H1 (cell line): ENCODE measurements around the gene TAF3. TPM values are rescaled to one million over a fixed set of nuclear protein-coding genes. Genes with fewer than 3 reads are reported as not detected.

ENCODE experiments used
- CTCF ChIA-PET: fragments of 300-600 bp; sonication (Branson Sonifier 250); formaldehyde crosslinking; loops from one replicate; lab custom pipeline; 2021; ENCODE audit not compliant: partially characterized antibody; lab: Charles Lee
- POLR2A ChIA-PET: fragments of 300-600 bp; sonication (Branson Sonifier 250); formaldehyde crosslinking; loops from one replicate; lab custom pipeline; 2021; ENCODE audit warnings: inconsistent platforms; ENCODE audit not compliant: partially characterized antibody; lab: Charles Lee
- DNase-seq, 2 experiments: peaks; one replicate each; pipeline versions ENCODE4 v3.0.0 to v3.0.0-alpha.2; 2010 to 2022; ENCODE audit warnings: low spot score in 2 of 2, low read depth in 1 of 2, mixed read lengths in 1 of 2
- FAIRE-seq: peaks from 2 replicates; lab custom pipeline; 2011; peaks lifted over from hg19 to GRCh38; lab: Jason Lieb, UNC
- H2AFZ ChIP-seq: 2 replicates; pipeline ENCODE4 v1.8.1; 2012; ENCODE audit warnings: low read length, inconsistent platforms
- H2AK5ac ChIP-seq: 2 replicates; pipeline ENCODE4 v1.6.1; 2013; ENCODE audit warnings: low read depth, low read length
- H2BK120ac ChIP-seq: replicated peaks from 2 replicates; pipeline ENCODE3; 2013; ENCODE audit warnings: low read depth, low read length, inconsistent platforms
- H2BK12ac ChIP-seq: 2 replicates; pipeline ENCODE4 v1.6.1; 2013; ENCODE audit warnings: low read depth, low read length
- H2BK15ac ChIP-seq: 2 replicates; pipeline ENCODE4 v1.6.1; 2013; ENCODE audit warnings: low read length
- H2BK20ac ChIP-seq: 2 replicates; pipeline ENCODE4 v1.6.1; 2013; ENCODE audit warnings: low read length
- H2BK5ac ChIP-seq: 2 replicates; pipeline ENCODE4 v1.6.1; 2013; ENCODE audit warnings: low read depth, low read length
- H3K14ac ChIP-seq: 2 replicates; pipeline ENCODE4 v1.6.1; 2013; ENCODE audit warnings: inconsistent platforms; ENCODE audit not compliant: insufficient read length
- H3K18ac ChIP-seq: 2 replicates; pipeline ENCODE4 v1.6.1; 2013; ENCODE audit warnings: low read length; ENCODE audit errors: extremely low read depth
- H3K23ac ChIP-seq: 2 replicates; pipeline ENCODE4 v1.6.1; 2013; ENCODE audit warnings: inconsistent platforms; ENCODE audit not compliant: insufficient read length
- H3K23me2 ChIP-seq: 2 replicates; pipeline ENCODE4 v1.6.1; 2013; ENCODE audit warnings: low read depth, low read length
- H3K27ac ChIP-seq: 2 replicates; pipeline ENCODE4 v1.6.1; 2011; ENCODE audit warnings: low read depth, low read length, inconsistent platforms
- H3K27me3 ChIP-seq, 4 experiments: replicated peaks in 1 of 4; 1 replicate in 1 of 4; 2 replicates in 3 of 4; pipeline versions ENCODE4 v1.6.1 to v1.8.1; 2011 to 2013; ENCODE audit warnings: low read length in 3 of 4, mild to moderate bottlenecking in 3 of 4, inconsistent platforms in 2 of 4, mixed read lengths in 2 of 4, moderate library complexity in 1 of 4; ENCODE audit not compliant: control insufficient read depth in 3 of 4, insufficient read depth in 3 of 4; ENCODE audit errors: extremely low read depth in 1 of 4
- H3K36me3 ChIP-seq, 4 experiments: 2 replicates each; pipeline versions ENCODE4 v1.6.1 to v1.8.1; 2011 to 2013; ENCODE audit warnings: mild to moderate bottlenecking in 4 of 4, low read length in 3 of 4, moderate library complexity in 2 of 4, control low read depth in 1 of 4, inconsistent platforms in 1 of 4; ENCODE audit not compliant: insufficient read depth in 4 of 4, control insufficient read depth in 2 of 4
- H3K4ac ChIP-seq: replicated peaks from 2 replicates; pipeline ENCODE3; 2013; ENCODE audit warnings: low read length, low read depth, mixed read lengths, inconsistent platforms; ENCODE audit not compliant: insufficient read length
- H3K4me1 ChIP-seq, 4 experiments: replicated peaks in 1 of 4; 1 replicate in 1 of 4; 2 replicates in 3 of 4; pipeline versions ENCODE4 v1.6.1 to v1.8.1; 2011 to 2013; ENCODE audit warnings: low read length in 3 of 4, inconsistent platforms in 2 of 4, mixed read lengths in 1 of 4; ENCODE audit not compliant: insufficient read depth in 4 of 4, control insufficient read depth in 3 of 4
- H3K4me2 ChIP-seq, 2 experiments: 2 replicates each; pipeline versions ENCODE4 v1.6.1 to v1.8.1; 2011 to 2013; ENCODE audit warnings: low read depth in 2 of 2, low read length in 2 of 2, control low read depth in 1 of 2, inconsistent platforms in 1 of 2, mild to moderate bottlenecking in 1 of 2; ENCODE audit not compliant: insufficient read depth in 1 of 2
- H3K4me3 ChIP-seq, 4 experiments: fragments of 200-600, 300-600 bp in 1 of 4; sonication (generic), shearing (Covaris generic), sonication (Bioruptor Twin) in 1 of 4; 2 replicates each; pipeline versions ENCODE4 v1.5.1 to v1.8.1; 2011 to 2016; ENCODE audit warnings: low read length in 4 of 4, low read depth in 3 of 4, control low read depth in 2 of 4, inconsistent platforms in 2 of 4, mild to moderate bottlenecking in 2 of 4, mixed read lengths in 1 of 4, moderate library complexity in 1 of 4; ENCODE audit not compliant: insufficient read depth in 2 of 4; ENCODE audit errors: extremely low read depth in 1 of 4
- H3K56ac ChIP-seq: replicated peaks from 2 replicates; pipeline ENCODE3; 2013; ENCODE audit warnings: low read depth, mild to moderate bottlenecking, mixed read lengths, low read length, inconsistent platforms; ENCODE audit not compliant: insufficient read length
- H3K79me1 ChIP-seq: 2 replicates; pipeline ENCODE4 v1.6.1; 2013; ENCODE audit warnings: low read depth, low read length, control low read depth
- H3K79me2 ChIP-seq, 2 experiments: 2 replicates each; pipeline versions ENCODE4 v1.6.1 to v1.8.1; 2012 to 2013; ENCODE audit warnings: low read length in 2 of 2, mild to moderate bottlenecking in 2 of 2, inconsistent platforms in 1 of 2; ENCODE audit not compliant: insufficient read depth in 2 of 2, control insufficient read depth in 1 of 2
- H3K9ac ChIP-seq, 4 experiments: replicated peaks in 1 of 4; 1 replicate in 1 of 4; 2 replicates in 3 of 4; pipeline versions ENCODE4 v1.6.1 to v1.8.1; 2011 to 2013; ENCODE audit warnings: low read depth in 3 of 4, low read length in 3 of 4, control low read depth in 2 of 4, mild to moderate bottlenecking in 2 of 4, moderate library complexity in 2 of 4, inconsistent platforms in 1 of 4; ENCODE audit errors: extremely low read depth in 1 of 4
- H3K9me3 ChIP-seq, 2 experiments: 2 replicates each; pipeline versions ENCODE4 v1.6.1 to v1.8.1; 2012 to 2013; ENCODE audit warnings: mild to moderate bottlenecking in 2 of 2, moderate library complexity in 2 of 2, control low read depth in 1 of 2, inconsistent platforms in 1 of 2, low read depth in 1 of 2, low read length in 1 of 2, mixed read lengths in 1 of 2; ENCODE audit not compliant: insufficient read depth in 2 of 2
- H4K20me1 ChIP-seq, 2 experiments: replicated peaks in 1 of 2; 2 replicates each; pipeline versions ENCODE3 to v1.8.1; 2011 to 2013; ENCODE audit warnings: inconsistent platforms in 2 of 2, low read length in 2 of 2, mild to moderate bottlenecking in 1 of 2; ENCODE audit not compliant: insufficient read depth in 2 of 2, control insufficient read depth in 1 of 2
- H4K5ac ChIP-seq: 2 replicates; pipeline ENCODE4 v1.6.1; 2013; ENCODE audit warnings: low read length, low read depth, mixed read lengths, inconsistent platforms; ENCODE audit not compliant: insufficient read length
- H4K8ac ChIP-seq: 2 replicates; pipeline ENCODE4 v1.8.0; 2013; ENCODE audit warnings: mild to moderate bottlenecking, moderate library complexity, low read length, inconsistent platforms; ENCODE audit not compliant: insufficient read depth; ENCODE audit errors: extremely low read depth
- H4K91ac ChIP-seq: replicated peaks from 2 replicates; pipeline ENCODE3; 2013; ENCODE audit warnings: low read length, mixed read lengths, inconsistent platforms; ENCODE audit not compliant: insufficient read length
- ASH2L ChIP-seq: fragments of 200-600, 300-600 bp; sonication (generic); IDR thresholded peaks from one replicate; pipeline ENCODE4 v1.7.1; 2017; ENCODE audit warnings: low read length
- CHD2 ChIP-seq: IDR thresholded peaks from 2 replicates; pipeline ENCODE4 v1.6.1; 2012; ENCODE audit warnings: low read length, improper control_type of control experiment
- EZH2 ChIP-seq: fragments of 200-600 bp; sonication (generic); IDR thresholded peaks from 2 replicates; pipeline ENCODE4 v1.7.1; 2012; ENCODE audit warnings: low read depth, mild to moderate bottlenecking, moderate library complexity, low read length, inconsistent platforms; ENCODE audit not compliant: severe bottlenecking
- KDM4A ChIP-seq: IDR thresholded peaks from one replicate; pipeline ENCODE4 v1.7.1; 2012; ENCODE audit warnings: low read depth, mild to moderate bottlenecking, moderate library complexity, low read length, inconsistent platforms; ENCODE audit not compliant: severe bottlenecking
- NANOG ChIP-seq: IDR thresholded peaks from 2 replicates; pipeline ENCODE4 v1.6.1; 2011; ENCODE audit warnings: low read length, low read depth, mild to moderate bottlenecking, inconsistent platforms; ENCODE audit not compliant: insufficient read depth, poor library complexity, severe bottlenecking
- PHF8 ChIP-seq: fragments of 200-600 bp; sonication (generic); conservative IDR thresholded peaks from 2 replicates; pipeline ENCODE4 v1.7.1; 2012; ENCODE audit warnings: low read depth, mild to moderate bottlenecking, inconsistent platforms, low read length, moderate library complexity
- RXRA ChIP-seq: IDR thresholded peaks from 2 replicates; pipeline ENCODE4 v1.6.1; 2011; ENCODE audit warnings: low read depth, mild to moderate bottlenecking, low read length, moderate library complexity; ENCODE audit not compliant: insufficient read depth
- SIN3A ChIP-seq, 2 experiments: IDR thresholded peaks in 1 of 2; conservative IDR thresholded peaks in 1 of 2; 2 replicates each; pipeline ENCODE4 v1.6.1; 2011 to 2012; ENCODE audit warnings: low read length in 2 of 2, improper control_type of control experiment in 1 of 2, low read depth in 1 of 2, mild to moderate bottlenecking in 1 of 2
- SP4 ChIP-seq: IDR thresholded peaks from 2 replicates; pipeline ENCODE4 v1.6.1; 2012; ENCODE audit warnings: low read length, inconsistent platforms
- SUZ12 ChIP-seq: fragments of 200-600 bp; sonication (generic); IDR thresholded peaks from 2 replicates; pipeline ENCODE4 v1.6.1; 2012; ENCODE audit warnings: mild to moderate bottlenecking, inconsistent platforms, low read length, moderate library complexity, mixed read lengths
- TAF1 ChIP-seq: IDR thresholded peaks from 2 replicates; pipeline ENCODE4 v1.6.1; 2011; ENCODE audit warnings: mild to moderate bottlenecking, low read depth, low read length
- TAF7 ChIP-seq: optimal IDR thresholded peaks from 2 replicates; pipeline ENCODE3; 2011; ENCODE audit warnings: low read depth, mild to moderate bottlenecking, inconsistent platforms, low read length, moderate library complexity, borderline replicate concordance
- WGBS, 2 experiments: shearing (Covaris generic) in 1 of 2; methylation state at CpG; one replicate each; pipeline versions ENCODE4 v1.1.6 to v1.1.7; 2013 to 2015; ENCODE audit warnings: low lambda C conversion rate in 2 of 2, mixed read lengths in 2 of 2, inconsistent platforms in 1 of 2, low coverage in 1 of 2, missing lambda C conversion rate in 1 of 2; ENCODE audit not compliant: insufficient replicate concordance in 2 of 2, insufficient coverage in 1 of 2, insufficient read length in 1 of 2; ENCODE audit errors: extremely low coverage in 1 of 2, missing lambda C conversion rate in 1 of 2; 5-methylcytosine and 5-hydroxymethylcytosine counted together
- polyA plus RNA-seq, 7 experiments: library from polyadenylated mRNA; depleted of rRNA in 3 of 7; stranded (reverse) in 5 of 7; unstranded in 2 of 7; fragments of >200 nt in 5 of 7; fragments of 200-250 nt in 2 of 7; gene quantifications; 1 replicate in 5 of 7; 2 replicates in 1 of 7; 4 replicates in 1 of 7; pipeline versions ENCODE4 v1.2.1 to v1.2.3, GENCODE V29; 2011 to 2013; ENCODE audit warnings: missing spikeins in 2 of 7, mixed read lengths in 2 of 7
- total RNA-seq: library from RNA; stranded (reverse); fragmentation: NEBNext Ultra II Directional; extraction: Animal tissue kit (Norgen Biotek cat#: 25700); gene quantifications from 2 replicates; pipeline ENCODE4 v1.2.1, GENCODE V29; 2021
- TF ChIP-seq, protein P1 (sequence below): IDR thresholded peaks from 2 replicates; pipeline ENCODE4 v1.6.1; 2012; ENCODE audit warnings: inconsistent platforms

Gene TAF3
- total and polyA plus RNA-seq, 2 of the 8 experiments (the other 6 are each of a cell fraction or from before 2014, with no cell fraction given): 1.5 to 11.2 TPM

DNA sequence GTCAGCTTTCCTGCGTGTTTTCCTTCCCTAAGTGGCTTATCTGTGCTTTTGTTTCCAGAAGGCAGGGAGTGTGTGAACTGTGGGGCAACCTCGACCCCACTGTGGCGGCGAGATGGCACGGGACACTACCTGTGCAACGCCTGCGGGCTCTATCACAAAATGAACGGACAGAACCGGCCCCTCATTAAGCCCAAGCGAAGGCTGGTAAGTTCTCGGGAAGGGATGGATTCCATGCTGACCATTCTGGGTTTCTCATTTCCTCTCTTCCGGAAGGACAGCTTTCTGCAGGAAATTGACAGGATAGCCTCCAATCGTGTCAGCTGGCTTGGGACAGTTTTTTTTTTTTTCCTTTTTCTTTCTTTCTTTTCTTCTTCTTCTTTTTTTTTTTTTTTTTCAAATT lies 245.6 kb downstream of the TAF3 start:
- Histone ChIP-seq H2BK120ac (peak overlapping the region; percentile 67), H3K18ac (peak overlapping the region; percentile 97), H2BK15ac (peak overlapping the region; percentile 72; the same call in 1 of the 2 replicates), H3K36me3 (no peaks in the 10 kb centered on the region), H2BK5ac (peak overlapping the region; percentile 90; the same call in 1 of the 2 replicates), H3K27me3 (peaks cover 27 to 68% (median 56%) of the 10 kb centered on the region in 4 experiments), H3K9me3 (no peaks in the 10 kb centered on the region), H4K5ac (no peak overlapping the region), H2AFZ (no peak overlapping the region), H4K20me1 (peaks cover 5 to 6% of the 10 kb centered on the region in 2 experiments), H3K4me1 (peaks cover 26 to 34% (median 31%) of the 10 kb centered on the region in 4 experiments), H3K4me3 (peak overlapping the region in 3 of 4 experiments; percentile 11 to 48 (median 29); a peak in 6 of 8 replicates), H3K23me2 (peaks cover 9% of the 10 kb centered on the region; the same call in 1 of the 2 replicates), H3K9ac (no peak overlapping the region), H3K14ac (no peak overlapping the region), H2AK5ac (peak overlapping the region; percentile 65; the same call in 1 of the 2 replicates), H2BK12ac (peak overlapping the region; percentile 99), H3K4me2 (peak overlapping the region; percentile 72 to 84), H3K56ac (no peak overlapping the region), H4K8ac (no peak overlapping the region), H4K91ac (peak overlapping the region; percentile 92), H3K79me2 (no peaks in the 10 kb centered on the region), H3K27ac (no peak overlapping the region), H2BK20ac (peak overlapping the region; percentile 80; the same call in 1 of the 2 replicates), H3K23ac (no peak overlapping the region), H3K4ac (no peak overlapping the region), H3K79me1 (no peaks in the 10 kb centered on the region)
- no peak for DNase-seq
- WGBS, 2 experiments: 6% methylated on average over 13 of the region's 13 CpGs; no CpG with 5 or more reads in 1 of the 2 experiments
- POLR2A ChIA-PET: interaction anchor here (2.6 kb wide), 1 partner anchor 13 kb away, joined by 10 read pairs; no protein-coding TSS in a partner anchor
- CTCF ChIA-PET: interaction anchor here (0.9 to 1.6 kb wide), 2 partner anchors 11 kb away, joined by 3 to 5 read pairs; no protein-coding TSS in a partner anchor
- no peak for FAIRE-seq
- no peak for TF ChIP-seq EZH2
- TF ChIP-seq ASH2L: no peak
- 0 out of 4 replicates have a peak, but pooled peaks of 1 of the 2 experiments have one; percentile 6 for TF ChIP-seq SIN3A (conservative IDR thresholded peaks at IDR 0.05 in 1 of 2, IDR thresholded peaks at IDR 0.05 in 1 of 2; ENCODE audit: low read depth in 1 of 2, low read length in 2 of 2)
- TF ChIP-seq, protein P1, sequence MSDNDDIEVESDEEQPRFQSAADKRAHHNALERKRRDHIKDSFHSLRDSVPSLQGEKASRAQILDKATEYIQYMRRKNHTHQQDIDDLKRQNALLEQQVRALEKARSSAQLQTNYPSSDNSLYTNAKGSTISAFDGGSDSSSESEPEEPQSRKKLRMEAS: no peak
- peak; percentile 46 for TF ChIP-seq SUZ12
- no peak for TF ChIP-seq NANOG
- TF ChIP-seq RXRA: no peak
- no peak for TF ChIP-seq SP4
- TF ChIP-seq KDM4A: peak; percentile 19
- no peak for TF ChIP-seq PHF8
- TF ChIP-seq TAF1: no peak
- no peak for TF ChIP-seq TAF7
- no peak for TF ChIP-seq CHD2
